Astrocyte (in vitro differentiated cells and primary cell): Measurements from ENCODE around the gene CHRDL2. TPM values are rescaled to one million over a fixed set of nuclear protein-coding genes. Genes with fewer than 3 reads are reported as not detected.

Experiments
- DNase-seq: peaks from one replicate; pipeline ENCODE4 v3.0.0-alpha.2; 2010; ENCODE audit warnings: low read depth
- FAIRE-seq: peaks from 2 replicates; lab custom pipeline; 2011; peaks lifted over from hg19 to GRCh38; lab: Jason Lieb, UNC
- H2AFZ ChIP-seq: 2 replicates; pipeline ENCODE4 v1.6.0; 2012; ENCODE audit warnings: low read depth, low read length, inconsistent platforms
- H3K27ac ChIP-seq: 2 replicates; pipeline ENCODE4 v1.5.1; 2011; ENCODE audit warnings: low read depth, low read length, inconsistent platforms
- H3K27me3 ChIP-seq: 2 replicates; pipeline ENCODE4 v1.6.0; 2011; ENCODE audit warnings: low read length, inconsistent platforms; ENCODE audit not compliant: insufficient read depth
- H3K36me3 ChIP-seq: 2 replicates; pipeline ENCODE4 v1.5.1; 2011; ENCODE audit warnings: low read length, inconsistent platforms; ENCODE audit not compliant: insufficient read depth
- H3K4me1 ChIP-seq: 2 replicates; pipeline ENCODE4 v1.5.1; 2011; ENCODE audit warnings: low read length, inconsistent platforms; ENCODE audit not compliant: insufficient read depth
- H3K4me2 ChIP-seq: 2 replicates; pipeline ENCODE4 v1.6.0; 2012; ENCODE audit warnings: low read length, inconsistent platforms
- H3K4me3 ChIP-seq: 2 replicates; pipeline ENCODE4 v1.5.1; 2011; ENCODE audit warnings: low read depth, mild to moderate bottlenecking, low read length, inconsistent platforms; ENCODE audit not compliant: insufficient read depth
- H3K79me2 ChIP-seq: 2 replicates; pipeline ENCODE4 v1.6.0; 2012; ENCODE audit warnings: mild to moderate bottlenecking, low read length, inconsistent platforms; ENCODE audit not compliant: insufficient read depth
- H3K9ac ChIP-seq: 2 replicates; pipeline ENCODE4 v1.6.0; 2012; ENCODE audit warnings: mild to moderate bottlenecking, low read length, inconsistent platforms
- H3K9me3 ChIP-seq: 2 replicates; pipeline ENCODE4 v1.5.1; 2012; ENCODE audit warnings: low read depth, mild to moderate bottlenecking, low read length, inconsistent platforms; ENCODE audit not compliant: insufficient read depth
- H4K20me1 ChIP-seq: 2 replicates; pipeline ENCODE4 v1.6.0; 2012; ENCODE audit warnings: low read length, inconsistent platforms; ENCODE audit not compliant: insufficient read depth
- H3K27ac Mint-ChIP-seq: one replicate; pipeline ENCODE4 v1.8.0; 2021; ENCODE audit warnings: mild to moderate bottlenecking, mixed read lengths; ENCODE audit not compliant: unreplicated experiment
- H3K27me3 Mint-ChIP-seq: one replicate; pipeline ENCODE4 v1.8.0; 2021; ENCODE audit warnings: low read depth, mixed read lengths; ENCODE audit not compliant: unreplicated experiment
- H3K36me3 Mint-ChIP-seq: one replicate; pipeline ENCODE4 v1.8.0; 2021; ENCODE audit warnings: low read depth, mixed read lengths; ENCODE audit not compliant: unreplicated experiment
- H3K4me1 Mint-ChIP-seq: one replicate; pipeline ENCODE4 v1.8.0; 2021; ENCODE audit warnings: low read depth, mixed read lengths; ENCODE audit not compliant: unreplicated experiment
- H3K4me3 Mint-ChIP-seq: one replicate; pipeline ENCODE4 v1.8.0; 2021; ENCODE audit warnings: mild to moderate bottlenecking, moderate library complexity, mixed read lengths; ENCODE audit not compliant: unreplicated experiment
- H3K9me3 Mint-ChIP-seq: one replicate; pipeline ENCODE4 v1.8.0; 2021; ENCODE audit warnings: mild to moderate bottlenecking, mixed read lengths; ENCODE audit not compliant: unreplicated experiment
- CTCF ChIP-seq: IDR thresholded peaks from 2 replicates; pipeline ENCODE4 v1.5.1; 2011; ENCODE audit warnings: low read depth, mild to moderate bottlenecking, inconsistent platforms, low read length, moderate library complexity; ENCODE audit not compliant: insufficient read depth
- EZH2 ChIP-seq: IDR thresholded peaks from 2 replicates; pipeline ENCODE4 v1.6.1; 2012; ENCODE audit warnings: mild to moderate bottlenecking, low read length, inconsistent platforms; ENCODE audit not compliant: insufficient read depth
- total RNA-seq: library from RNA; stranded (reverse); gene quantifications from 2 replicates; pipeline ENCODE4 v1.2.1, GENCODE V29; 2021

CHRDL2 gene
- total RNA-seq, 1 donor from 2014 or later = not detected

- Histone ChIP-seq H4K20me1 (no peaks in the 10 kb centered on the region), H3K36me3 (no peaks in the 10 kb centered on the region), H3K9ac (no peak overlapping the region), H3K27ac (no peak overlapping the region), H3K9me3 (no peaks in the 10 kb centered on the region), H2AFZ (no peak overlapping the region), H3K27me3 (no peaks in the 10 kb centered on the region), H3K79me2 (no peaks in the 10 kb centered on the region), H3K4me2 (no peak overlapping the region), H3K4me1 (peaks cover 28% of the 10 kb centered on the region), H3K4me3 (no peak overlapping the region)
- Mint-ChIP-seq H3K36me3 (peaks cover 8% of the 10 kb centered on the region), H3K4me3 (no peak overlapping the region), H3K9me3 (peaks cover 6% of the 10 kb centered on the region), H3K4me1 (peaks cover 16% of the 10 kb centered on the region), H3K27ac (no peak overlapping the region), H3K27me3 (peaks cover 4% of the 10 kb centered on the region)
- no peak for TF ChIP-seq EZH2
- TF ChIP-seq CTCF = no peak
- FAIRE-seq (no peak), DNase-seq (no peak)
These were observed 61.1 kb downstream of the CHRDL2 start for GRCh38 chr11:74670171-74670570.

GRCh38 chr11:74669211-74670160 lies 61.7 kb downstream of the CHRDL2 start:
- no peak overlapping the region for H3K4me3 Mint-ChIP-seq
- TF ChIP-seq CTCF (no peak), EZH2 (no peak)
- peaks cover 16% of the 10 kb centered on the region for H3K4me1 Mint-ChIP-seq
- DNase-seq (no peak), FAIRE-seq (no peak)
- H3K27ac Mint-ChIP-seq = no peak overlapping the region
- no peaks in the 10 kb centered on the region for H3K9me3 ChIP-seq
- H3K4me1 ChIP-seq = peaks cover 28% of the 10 kb centered on the region
- H3K27me3 ChIP-seq = no peaks in the 10 kb centered on the region
- no peak overlapping the region for H3K4me3 ChIP-seq
- H3K9me3 Mint-ChIP-seq = peaks cover 6% of the 10 kb centered on the region
- no peak overlapping the region for H3K27ac ChIP-seq
- no peak overlapping the region for H2AFZ ChIP-seq
- H3K36me3 Mint-ChIP-seq = peaks cover 8% of the 10 kb centered on the region
- H3K27me3 Mint-ChIP-seq = peaks cover 4% of the 10 kb centered on the region
- no peak overlapping the region for H3K4me2 ChIP-seq
- H3K9ac ChIP-seq = no peak overlapping the region
- H4K20me1 ChIP-seq = no peaks in the 10 kb centered on the region
- no peaks in the 10 kb centered on the region for H3K36me3 ChIP-seq
- no peaks in the 10 kb centered on the region for H3K79me2 ChIP-seq

DNA sequence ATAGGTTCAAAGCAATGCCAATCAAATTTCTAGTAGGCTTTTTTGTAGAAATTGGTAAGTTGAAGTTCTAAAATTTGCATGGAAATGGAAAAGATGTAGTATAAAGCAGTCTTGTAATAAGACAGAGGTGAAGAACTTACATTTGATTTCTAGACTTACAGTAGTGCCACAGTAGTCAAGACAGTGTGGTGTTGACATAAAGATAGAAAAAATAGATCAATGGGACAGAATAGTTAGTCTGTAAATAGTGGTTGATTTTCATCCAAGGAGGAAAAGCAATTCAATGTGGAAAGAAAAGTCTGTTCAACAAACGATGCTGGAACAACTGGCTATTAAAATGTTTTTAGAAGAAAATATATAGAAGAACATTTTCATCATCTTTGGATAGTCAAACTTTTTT lies 67.9 kb downstream of the CHRDL2 start:
- H3K4me3 Mint-ChIP-seq = no peak overlapping the region
- H3K27me3 Mint-ChIP-seq = no peaks in the 10 kb centered on the region
- peaks cover 10% of the 10 kb centered on the region for H3K9me3 Mint-ChIP-seq
- FAIRE-seq (no peak), DNase-seq (no peak)
- no peaks in the 10 kb centered on the region for H3K36me3 ChIP-seq
- H3K4me2 ChIP-seq = no peak overlapping the region
- no peak overlapping the region for H3K4me3 ChIP-seq
- peaks cover 10% of the 10 kb centered on the region for H3K36me3 Mint-ChIP-seq
- no peaks in the 10 kb centered on the region for H4K20me1 ChIP-seq
- H3K27me3 ChIP-seq = no peaks in the 10 kb centered on the region
- no peak overlapping the region for H2AFZ ChIP-seq
- H3K79me2 ChIP-seq = no peaks in the 10 kb centered on the region
- TF ChIP-seq CTCF (no peak), EZH2 (no peak)
- no peak overlapping the region for H3K27ac ChIP-seq
- H3K4me1 Mint-ChIP-seq = no peaks in the 10 kb centered on the region
- no peaks in the 10 kb centered on the region for H3K9me3 ChIP-seq
- no peak overlapping the region for H3K9ac ChIP-seq
- no peak overlapping the region for H3K27ac Mint-ChIP-seq
- no peaks in the 10 kb centered on the region for H3K4me1 ChIP-seq
